SIG-M5 treated with dmso at 0.1 percent for 504 hours (cell line): Measurements from ENCODE around the gene SRRM3.
"Not testable (repeated sequence)": the region's sequence is repeated elsewhere in the genome, so short reads cannot be mapped to it uniquely, and the experiment has no call there.

Experiments
- DNase-seq: peaks from one replicate; lab custom pipeline; 2025; ENCODE audit not compliant: unreplicated experiment; lab: John Stamatoyannopoulos, UW

Gene SRRM3

GRCh38 chr7:76226878-76227423, 25.3 kb downstream of the SRRM3 start:
- DNase-seq: not testable (repeated sequence)

GRCh38 chr7:76230214-76230613, 28.5 kb downstream of the SRRM3 start:
- no peak for DNase-seq

DNA sequence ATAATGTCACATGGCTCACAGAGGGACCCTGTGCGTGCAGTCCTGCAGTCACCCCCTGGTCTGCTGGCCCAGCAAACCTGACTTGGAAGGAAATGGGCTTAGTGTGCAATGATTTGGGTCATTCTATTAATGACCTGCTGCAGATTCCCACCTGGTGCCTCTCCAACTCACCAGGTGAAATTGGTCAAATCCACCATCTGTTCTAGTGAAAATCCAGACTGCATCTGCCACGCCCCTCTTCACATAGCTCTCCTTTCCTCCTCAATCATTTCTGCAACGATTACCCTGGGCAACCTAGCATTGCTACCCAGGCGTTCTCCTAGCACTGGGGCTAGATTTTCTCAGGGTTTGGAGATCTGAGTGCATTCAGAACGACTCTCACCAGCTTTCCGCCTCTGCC, 29.4 kb downstream of the SRRM3 start:
- no peak for DNase-seq

DNA sequence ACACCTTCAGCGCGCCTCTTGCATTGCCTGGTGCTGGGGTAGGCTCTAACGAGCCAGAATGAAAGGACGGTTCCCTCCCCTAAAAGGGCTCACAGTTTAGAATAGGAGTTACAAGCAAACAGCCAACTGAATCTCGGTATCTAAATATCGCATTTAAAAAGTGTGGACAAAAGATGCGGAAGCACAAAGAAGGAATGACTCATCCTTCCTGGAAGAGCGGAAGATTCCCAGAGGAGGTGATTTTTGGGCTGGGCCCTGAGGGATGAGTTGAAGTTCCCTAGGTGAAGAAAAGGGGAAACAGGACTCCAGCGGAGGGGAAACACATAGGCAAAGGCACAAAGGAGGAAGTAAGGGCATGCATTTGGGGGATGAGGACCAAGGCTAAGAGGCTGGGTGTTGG, 29.9 kb downstream of the SRRM3 start:
- peak; percentile 13 for DNase-seq

- DNase-seq: no peak
These were observed 31.0 kb downstream of the SRRM3 start for GRCh38 chr7:76232698-76233097.

DNA sequence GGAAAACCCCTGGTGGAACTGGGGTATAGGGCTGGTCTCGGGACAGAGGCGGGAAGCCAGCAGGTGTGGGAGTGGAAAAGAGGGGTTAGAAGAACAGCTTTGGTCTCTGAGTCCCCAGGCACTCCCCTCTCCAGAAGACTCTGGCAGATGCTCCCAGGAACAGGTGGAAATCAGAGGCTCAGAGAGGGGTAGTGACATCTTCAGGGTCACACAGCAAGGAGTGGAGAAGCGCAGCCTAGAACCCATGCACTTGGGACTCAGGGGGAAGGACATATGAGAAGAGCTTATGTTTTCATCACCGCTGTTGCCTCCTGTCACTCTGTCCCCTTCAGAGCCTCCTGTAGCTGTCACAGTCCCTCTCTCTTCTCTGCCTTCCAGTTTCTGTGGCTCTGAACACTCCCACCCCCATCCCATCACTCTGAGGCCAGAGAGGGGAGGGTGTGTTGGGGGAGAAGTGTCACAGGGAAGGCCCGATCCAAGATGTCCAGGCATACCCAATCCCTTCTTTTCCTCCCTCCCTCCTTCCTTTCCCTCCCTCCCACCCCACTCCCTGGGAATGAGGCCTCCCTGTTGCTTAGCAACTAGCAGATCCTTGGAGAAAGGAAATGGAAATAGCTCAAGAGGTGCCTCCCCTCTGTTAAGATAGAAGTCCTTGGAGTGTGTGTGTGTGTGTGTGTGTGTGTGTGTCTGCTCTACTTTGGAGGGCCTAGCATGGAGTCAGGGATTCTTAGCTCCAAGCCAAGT, 32.0 kb downstream of the SRRM3 start:
- DNase-seq: no peak

GRCh38 chr7:76234282-76234584, 32.5 kb downstream of the SRRM3 start:
- DNase-seq: no peak

DNA sequence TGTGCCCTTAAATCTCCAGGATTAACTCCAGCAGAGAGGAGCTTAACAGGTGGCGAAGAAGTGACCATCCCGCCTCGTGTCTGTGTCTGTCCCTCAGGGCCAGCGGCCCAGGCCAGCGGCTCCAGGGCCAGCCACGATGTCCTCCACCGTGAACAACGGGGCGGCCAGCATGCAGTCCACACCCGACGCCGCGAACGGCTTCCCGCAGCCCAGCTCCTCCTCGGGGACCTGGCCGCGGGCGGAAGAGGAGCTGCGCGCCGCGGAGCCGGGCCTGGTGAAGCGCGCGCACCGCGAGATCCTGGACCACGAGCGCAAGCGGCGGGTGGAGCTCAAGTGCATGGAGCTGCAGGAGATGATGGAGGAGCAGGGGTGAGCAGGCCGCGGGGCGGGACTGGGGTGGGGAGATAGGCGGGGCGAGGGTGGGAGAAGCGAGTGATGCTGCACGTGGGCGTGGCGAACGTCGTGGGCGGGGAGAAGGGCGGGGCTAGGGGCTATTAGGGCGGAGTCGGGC, 33.3 kb downstream of the SRRM3 start:
- DNase-seq: peak; percentile 60

DNA sequence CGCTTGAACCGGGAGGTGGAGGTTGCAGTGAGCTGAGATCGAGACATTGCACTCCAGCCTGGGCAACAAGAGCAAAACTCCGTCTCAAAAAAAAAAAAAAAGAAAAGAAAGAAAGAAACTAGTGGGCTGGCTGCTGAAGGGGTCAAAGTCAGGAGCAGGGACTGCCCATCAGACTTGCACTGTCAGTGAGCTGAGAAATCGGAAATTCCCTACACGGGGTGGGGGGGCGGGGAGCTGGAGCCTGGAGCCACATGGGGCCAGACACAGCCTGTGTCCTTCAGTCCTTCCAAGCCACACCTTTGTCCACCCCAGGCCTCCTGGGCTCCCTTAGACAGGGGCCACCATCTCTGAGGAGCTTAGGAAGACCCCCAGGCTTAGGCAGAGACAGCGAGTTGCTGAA, 34.5 kb downstream of the SRRM3 start:
- no peak for DNase-seq

GRCh38 chr7:76238326-76238725, 36.6 kb downstream of the SRRM3 start:
- no peak for DNase-seq

GRCh38 chr7:76241141-76241540, 39.4 kb downstream of the SRRM3 start:
- DNase-seq: no peak

GRCh38 chr7:76242517-76243063, 40.9 kb downstream of the SRRM3 start:
- not testable (repeated sequence) for DNase-seq

GRCh38 chr7:76244781-76245391, 43.2 kb downstream of the SRRM3 start:
- DNase-seq: no peak

GRCh38 chr7:76246804-76247389, 45.2 kb downstream of the SRRM3 start:
- no peak for DNase-seq

DNA sequence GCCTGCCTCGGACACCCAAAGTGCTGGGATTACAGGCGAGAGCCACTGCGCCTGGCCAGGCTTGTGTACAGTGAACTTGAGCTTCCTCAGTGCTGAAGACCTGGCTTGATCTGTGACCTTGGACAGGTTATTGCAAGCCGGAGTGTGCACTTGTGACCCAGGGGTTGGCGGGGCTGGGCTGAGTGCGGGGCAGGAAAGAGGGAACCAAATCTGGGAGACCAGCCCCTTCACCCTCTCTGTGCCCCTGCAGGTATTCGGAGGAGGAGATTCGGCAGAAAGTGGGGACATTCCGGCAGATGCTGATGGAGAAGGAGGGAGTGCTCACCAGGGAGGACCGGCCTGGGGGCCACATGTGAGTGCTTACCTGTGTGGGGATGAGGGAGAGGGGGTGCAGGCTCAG, 46.2 kb downstream of the SRRM3 start:
- DNase-seq: no peak

DNA sequence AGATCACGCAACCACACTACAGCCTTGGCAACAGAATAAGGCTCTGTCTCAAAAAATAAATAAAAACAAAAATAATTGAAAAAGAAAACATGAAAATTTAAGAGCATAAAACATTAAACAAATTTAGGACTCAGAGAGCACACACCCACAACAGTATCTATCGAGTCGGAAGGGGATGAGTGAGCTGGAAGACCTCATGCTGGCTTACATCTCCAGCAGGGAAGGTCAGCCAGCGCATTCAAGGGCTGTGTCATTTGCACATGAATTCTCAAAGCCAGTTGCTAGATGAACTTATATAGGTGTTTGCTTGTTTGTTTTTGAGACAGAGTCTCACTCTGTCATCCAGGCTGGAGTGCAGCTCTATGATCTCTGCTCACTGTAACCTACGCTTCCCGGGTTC, 50.3 kb downstream of the SRRM3 start:
- no peak for DNase-seq

DNA sequence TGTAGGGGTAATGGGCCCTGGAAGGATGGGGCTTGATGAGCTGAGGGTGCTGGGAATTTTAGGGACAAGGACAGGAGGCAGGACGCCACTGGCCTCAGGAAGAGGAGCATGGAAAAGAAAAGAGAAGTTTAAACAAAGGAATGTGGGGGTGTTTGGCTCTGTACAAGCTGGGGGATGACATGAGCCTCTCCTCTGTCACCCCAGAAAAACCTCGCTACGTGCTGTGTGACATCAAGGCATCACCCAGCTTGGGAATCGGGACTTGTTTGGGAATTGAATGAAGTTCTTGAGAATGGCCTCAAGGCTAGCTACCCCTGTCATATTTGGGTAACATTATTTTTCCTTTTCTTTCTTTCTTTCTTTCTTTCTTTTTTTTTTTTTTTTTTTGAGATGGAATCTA, 53.1 kb downstream of the SRRM3 start:
- DNase-seq: no peak

DNA sequence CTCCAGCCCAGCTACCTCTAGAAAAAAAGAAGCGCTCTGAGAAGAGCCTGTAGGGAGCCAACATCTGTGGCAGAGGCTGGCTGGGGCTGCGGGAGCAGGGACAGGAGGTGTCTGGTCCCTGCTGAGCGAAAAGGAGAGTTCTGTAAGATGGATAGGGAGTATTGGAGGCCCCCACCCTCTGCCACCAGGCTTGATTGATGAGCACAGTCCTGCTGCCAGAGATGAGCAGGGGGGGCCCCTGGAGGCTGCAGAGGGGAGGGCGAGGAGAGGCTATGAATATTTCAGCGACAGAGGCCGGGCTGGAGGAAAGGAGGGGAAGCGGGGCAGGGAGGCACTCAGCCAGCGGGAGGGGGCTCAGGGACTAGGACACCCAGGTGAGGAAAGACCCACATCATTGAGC, 56.3 kb downstream of the SRRM3 start:
- no peak for DNase-seq

GRCh38 chr7:76259124-76260093, 57.7 kb downstream of the SRRM3 start:
- DNase-seq: no peak

DNA sequence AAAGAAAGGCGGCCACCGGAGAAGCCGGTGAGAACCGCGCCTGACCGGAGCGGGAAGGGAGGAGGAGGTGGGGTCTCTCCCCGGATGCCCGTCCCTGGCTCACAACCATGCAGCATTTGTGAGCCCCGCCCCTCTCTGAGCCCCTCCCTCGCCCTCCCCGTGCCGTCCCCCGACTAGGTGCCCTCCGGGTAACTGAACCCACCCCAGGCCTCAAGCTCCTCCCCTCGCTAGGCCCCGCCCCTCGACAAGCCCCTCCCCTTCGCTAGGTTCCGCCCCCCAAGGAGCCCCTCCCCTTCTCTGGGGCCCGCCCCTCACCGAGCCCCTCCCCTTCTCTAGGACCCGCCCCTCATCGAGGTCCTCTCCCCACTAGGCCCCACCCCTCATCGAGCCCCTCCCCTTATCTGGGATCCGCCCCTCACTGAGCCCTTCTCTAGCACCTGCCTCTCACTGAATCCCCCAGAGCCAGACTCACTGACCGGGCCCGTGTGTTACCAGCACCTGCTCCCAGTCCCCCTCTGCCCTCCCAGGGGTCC, 58.5 kb downstream of the SRRM3 start:
- DNase-seq: no peak
